Hepatocyte (in vitro differentiated cells): ENCODE results near the gene LRRC73.
"Not testable (repeated sequence)": the region's sequence is repeated elsewhere in the genome, so short reads cannot be mapped to it uniquely, and the experiment has no call there.

Source experiments
- EZH2 ChIP-seq: fragments of 200-600 bp; sonication (generic); IDR thresholded peaks from 2 replicates; pipeline ENCODE4 v1.6.1; 2016; ENCODE audit warnings: antibody characterized with exemption, mild to moderate bottlenecking, borderline replicate concordance
- EZH2phosphoT487 ChIP-seq: fragments of 200-600 bp; sonication (generic); IDR thresholded peaks from one replicate; pipeline ENCODE4 v1.6.1; 2018; ENCODE audit warnings: antibody characterized with exemption, mild to moderate bottlenecking, low read depth, moderate library complexity; ENCODE audit not compliant: unreplicated experiment, severe bottlenecking
- TF ChIP-seq, protein P1 (sequence below): fragments of 200-600 bp; sonication (generic); IDR thresholded peaks from 2 replicates; pipeline ENCODE4 v1.5.1; 2016; ENCODE audit warnings: antibody characterized with exemption, mild to moderate bottlenecking; ENCODE audit not compliant: poor library complexity

GRCh38 chr6:43458154-43458553 lies 52.0 kb downstream of the LRRC73 start:
- TF ChIP-seq, protein P1, sequence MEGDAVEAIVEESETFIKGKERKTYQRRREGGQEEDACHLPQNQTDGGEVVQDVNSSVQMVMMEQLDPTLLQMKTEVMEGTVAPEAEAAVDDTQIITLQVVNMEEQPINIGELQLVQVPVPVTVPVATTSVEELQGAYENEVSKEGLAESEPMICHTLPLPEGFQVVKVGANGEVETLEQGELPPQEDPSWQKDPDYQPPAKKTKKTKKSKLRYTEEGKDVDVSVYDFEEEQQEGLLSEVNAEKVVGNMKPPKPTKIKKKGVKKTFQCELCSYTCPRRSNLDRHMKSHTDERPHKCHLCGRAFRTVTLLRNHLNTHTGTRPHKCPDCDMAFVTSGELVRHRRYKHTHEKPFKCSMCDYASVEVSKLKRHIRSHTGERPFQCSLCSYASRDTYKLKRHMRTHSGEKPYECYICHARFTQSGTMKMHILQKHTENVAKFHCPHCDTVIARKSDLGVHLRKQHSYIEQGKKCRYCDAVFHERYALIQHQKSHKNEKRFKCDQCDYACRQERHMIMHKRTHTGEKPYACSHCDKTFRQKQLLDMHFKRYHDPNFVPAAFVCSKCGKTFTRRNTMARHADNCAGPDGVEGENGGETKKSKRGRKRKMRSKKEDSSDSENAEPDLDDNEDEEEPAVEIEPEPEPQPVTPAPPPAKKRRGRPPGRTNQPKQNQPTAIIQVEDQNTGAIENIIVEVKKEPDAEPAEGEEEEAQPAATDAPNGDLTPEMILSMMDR = not testable (repeated sequence)
- not testable (repeated sequence) for TF ChIP-seq EZH2, EZH2phosphoT487
